Measurements from ENCODE around the gene ARL6IP6.

ARL6IP6 gene

GRCh38 chr2:152694161-152694661 lies 24.2 kb upstream of the ARL6IP6 start:
- H3K27ac ChIP-seq (ENCODE audit: extremely low read depth, low read depth, low read length) = no peak overlapping the region
- peaks cover 3% of the 10 kb centered on the region; the same call in 1 of the 2 replicates for H3K4me1 ChIP-seq (ENCODE audit: control insufficient read depth, insufficient read depth, low read length)
- H3K9me3 ChIP-seq (ENCODE audit: control insufficient read depth, insufficient read depth, low read depth, low read length) = no peaks in the 10 kb centered on the region
- H3K4me3 ChIP-seq (ENCODE audit: low read depth, low read length) = peak overlapping the region; percentile 9
- H3K36me3 ChIP-seq (ENCODE audit: control insufficient read depth in 2 of 2, insufficient read depth in 1 of 2, low read length in 2 of 2) = peaks cover 17 to 36% of the 10 kb centered on the region in 2 experiments
- CTCF ChIA-PET = interaction anchor here (0.9 kb wide), 1 partner anchor 22 kb away, joined by 3 read pairs; no protein-coding TSS in a partner anchor
- no peak for TF ChIP-seq KLF10 (tag by site-specific recombination; IDR thresholded peaks at IDR 0.05)
- TF ChIP-seq ZNF600 (tag by site-specific recombination; IDR thresholded peaks at IDR 0.05) = peak; percentile 45; the same call in 1 of the 2 replicates
- POLR2A ChIA-PET = interaction anchor here (1.3 kb wide), 1 partner anchor 23 kb away, joined by 3 read pairs; the partner anchor contains the start of gene PRPF40A

GRCh38 chr2:152695763-152696162 lies 22.7 kb upstream of the ARL6IP6 start:
- TF ChIP-seq HOXA7 (CRISPR knock-in tag; IDR thresholded peaks at IDR 0.05; ENCODE audit: borderline replicate concordance) (no peak), REST (tag by site-specific recombination; IDR thresholded peaks at IDR 0.05) (no peak)
- Histone ChIP-seq H3K36me3 (ENCODE audit: control insufficient read depth in 2 of 2, insufficient read depth in 1 of 2, low read length in 2 of 2) (peaks cover 5 to 33% of the 10 kb centered on the region in 2 experiments), H3K4me1 (ENCODE audit: control insufficient read depth, insufficient read depth, low read length) (peaks cover 3% of the 10 kb centered on the region; the same call in 1 of the 2 replicates), H3K9me3 (ENCODE audit: control insufficient read depth, insufficient read depth, low read depth, low read length) (no peaks in the 10 kb centered on the region), H3K27ac (ENCODE audit: extremely low read depth, low read depth, low read length) (no peak overlapping the region), H3K4me3 (ENCODE audit: low read depth, low read length) (no peak overlapping the region)
- ChIA-PET CTCF (no interaction called here), POLR2A (no interaction called here)

GRCh38 chr2:152696476-152696875 lies 21.9 kb upstream of the ARL6IP6 start:
- Histone ChIP-seq H3K4me3 (ENCODE audit: low read depth, low read length) (no peak overlapping the region), H3K36me3 (ENCODE audit: control insufficient read depth in 2 of 2, insufficient read depth in 1 of 2, low read length in 2 of 2) (peaks cover 5 to 36% of the 10 kb centered on the region in 2 experiments), H3K4me1 (ENCODE audit: control insufficient read depth, insufficient read depth, low read length) (peaks cover 3% of the 10 kb centered on the region; the same call in 1 of the 2 replicates), H3K9me3 (ENCODE audit: control insufficient read depth, insufficient read depth, low read depth, low read length) (no peaks in the 10 kb centered on the region), H3K27ac (ENCODE audit: extremely low read depth, low read depth, low read length) (no peak overlapping the region)
- TF ChIP-seq ZNF223 (tag by site-specific recombination; IDR thresholded peaks at IDR 0.05) = no peak
- no peak for TF ChIP-seq ZBTB8A (tag by site-specific recombination; IDR thresholded peaks at IDR 0.05)
- TF ChIP-seq, protein P1, sequence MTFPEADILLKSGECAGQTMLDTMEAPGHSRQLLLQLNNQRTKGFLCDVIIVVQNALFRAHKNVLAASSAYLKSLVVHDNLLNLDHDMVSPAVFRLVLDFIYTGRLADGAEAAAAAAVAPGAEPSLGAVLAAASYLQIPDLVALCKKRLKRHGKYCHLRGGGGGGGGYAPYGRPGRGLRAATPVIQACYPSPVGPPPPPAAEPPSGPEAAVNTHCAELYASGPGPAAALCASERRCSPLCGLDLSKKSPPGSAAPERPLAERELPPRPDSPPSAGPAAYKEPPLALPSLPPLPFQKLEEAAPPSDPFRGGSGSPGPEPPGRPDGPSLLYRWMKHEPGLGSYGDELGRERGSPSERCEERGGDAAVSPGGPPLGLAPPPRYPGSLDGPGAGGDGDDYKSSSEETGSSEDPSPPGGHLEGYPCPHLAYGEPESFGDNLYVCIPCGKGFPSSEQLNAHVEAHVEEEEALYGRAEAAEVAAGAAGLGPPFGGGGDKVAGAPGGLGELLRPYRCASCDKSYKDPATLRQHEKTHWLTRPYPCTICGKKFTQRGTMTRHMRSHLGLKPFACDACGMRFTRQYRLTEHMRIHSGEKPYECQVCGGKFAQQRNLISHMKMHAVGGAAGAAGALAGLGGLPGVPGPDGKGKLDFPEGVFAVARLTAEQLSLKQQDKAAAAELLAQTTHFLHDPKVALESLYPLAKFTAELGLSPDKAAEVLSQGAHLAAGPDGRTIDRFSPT (tag by site-specific recombination; IDR thresholded peaks at IDR 0.05) = no peak
- no peak for TF ChIP-seq KLF7 (tag by site-specific recombination; IDR thresholded peaks at IDR 0.05; ENCODE audit: borderline replicate concordance)
- TF ChIP-seq ZNF561 (tag by site-specific recombination; IDR thresholded peaks at IDR 0.05; ENCODE audit: borderline replicate concordance) = no peak
- TF ChIP-seq SCRT2 (tag by site-specific recombination; IDR thresholded peaks at IDR 0.05) = no peak
- no peak for TF ChIP-seq PRDM1 (tag by site-specific recombination; IDR thresholded peaks at IDR 0.05)
- no peak for TF ChIP-seq ZIC2 (tag by site-specific recombination; IDR thresholded peaks at IDR 0.05)
- no peak for TF ChIP-seq ZNF10 (tag by site-specific recombination; IDR thresholded peaks at IDR 0.05)
- no peak for TF ChIP-seq ZNF248 (tag by site-specific recombination; IDR thresholded peaks at IDR 0.05)
- TF ChIP-seq ZNF560 (tag by site-specific recombination; IDR thresholded peaks at IDR 0.05; ENCODE audit: borderline replicate concordance) = no peak
- TF ChIP-seq ZNF146 (tag by site-specific recombination; IDR thresholded peaks at IDR 0.05) = no peak
- TF ChIP-seq, protein P2, sequence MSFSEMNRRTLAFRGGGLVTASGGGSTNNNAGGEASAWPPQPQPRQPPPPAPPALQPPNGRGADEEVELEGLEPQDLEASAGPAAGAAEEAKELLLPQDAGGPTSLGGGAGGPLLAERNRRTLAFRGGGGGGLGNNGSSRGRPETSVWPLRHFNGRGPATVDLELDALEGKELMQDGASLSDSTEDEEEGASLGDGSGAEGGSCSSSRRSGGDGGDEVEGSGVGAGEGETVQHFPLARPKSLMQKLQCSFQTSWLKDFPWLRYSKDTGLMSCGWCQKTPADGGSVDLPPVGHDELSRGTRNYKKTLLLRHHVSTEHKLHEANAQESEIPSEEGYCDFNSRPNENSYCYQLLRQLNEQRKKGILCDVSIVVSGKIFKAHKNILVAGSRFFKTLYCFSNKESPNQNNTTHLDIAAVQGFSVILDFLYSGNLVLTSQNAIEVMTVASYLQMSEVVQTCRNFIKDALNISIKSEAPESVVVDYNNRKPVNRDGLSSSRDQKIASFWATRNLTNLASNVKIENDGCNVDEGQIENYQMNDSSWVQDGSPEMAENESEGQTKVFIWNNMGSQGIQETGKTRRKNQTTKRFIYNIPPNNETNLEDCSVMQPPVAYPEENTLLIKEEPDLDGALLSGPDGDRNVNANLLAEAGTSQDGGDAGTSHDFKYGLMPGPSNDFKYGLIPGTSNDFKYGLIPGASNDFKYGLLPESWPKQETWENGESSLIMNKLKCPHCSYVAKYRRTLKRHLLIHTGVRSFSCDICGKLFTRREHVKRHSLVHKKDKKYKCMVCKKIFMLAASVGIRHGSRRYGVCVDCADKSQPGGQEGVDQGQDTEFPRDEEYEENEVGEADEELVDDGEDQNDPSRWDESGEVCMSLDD (tag by site-specific recombination; IDR thresholded peaks at IDR 0.05) = no peak
- ChIA-PET CTCF (no interaction called here), POLR2A (no interaction called here)
